Caco-2 (cell line): ENCODE measurements around the gene NOS1AP. TPM values are rescaled to one million over a fixed set of nuclear protein-coding genes. Genes with fewer than 3 reads are reported as not detected.
A peak's percentile ranks its signal among the peaks of the same experiment; 100 is the strongest.

Source experiments
- BruUV-seq: library from RNA; stranded (reverse); fragments of 400-500 nt; replicated peaks from 2 replicates; lab custom pipeline; 2021; lab: Mats Ljungman, UMichigan
- CTCF ChIA-PET: fragments of 300-600 bp; sonication (Branson Sonifier 250); formaldehyde crosslinking; loops from one replicate; lab custom pipeline; 2022; ENCODE audit warnings: antibody characterized with exemption; lab: Charles Lee
- POLR2A ChIA-PET: fragments of 300-600 bp; sonication (Branson Sonifier 250); formaldehyde crosslinking; loops from one replicate; lab custom pipeline; 2022; ENCODE audit warnings: antibody characterized with exemption; lab: Charles Lee
- DNase-seq, 2 experiments: peaks; one replicate each; pipeline versions ENCODE4 v3.0.0 to v3.0.0-alpha.2; 2020 to 2022
- H3K27me3 ChIP-seq: replicated peaks from 2 replicates; pipeline ENCODE4 v1.6.0; 2011; ENCODE audit warnings: low read length; ENCODE audit not compliant: control insufficient read depth, insufficient read depth
- H3K36me3 ChIP-seq: 2 replicates; pipeline ENCODE4 v1.5.1; 2011; ENCODE audit warnings: low read length; ENCODE audit not compliant: control insufficient read depth, insufficient read depth
- H3K4me1 ChIP-seq: fragments of 250-450 bp; sonication (Bioruptor Pico); 2 replicates; pipeline ENCODE4 v1.5.1; 2020; ENCODE audit warnings: mild to moderate bottlenecking
- H3K4me3 ChIP-seq: 2 replicates; pipeline ENCODE4 v1.5.1; 2011; ENCODE audit warnings: low read depth, mild to moderate bottlenecking, control low read depth, low read length
- H3K9me3 ChIP-seq: fragments of 250-450 bp; sonication (Bioruptor Pico); 2 replicates; pipeline ENCODE4 v1.5.1; 2020; ENCODE audit warnings: mild to moderate bottlenecking, moderate library complexity
- H3K27ac Mint-ChIP-seq: one replicate; pipeline ENCODE4 v1.8.0; 2022; ENCODE audit warnings: mixed read lengths; ENCODE audit not compliant: unreplicated experiment
- H3K27me3 Mint-ChIP-seq: one replicate; pipeline ENCODE4 v1.8.0; 2022; ENCODE audit warnings: mixed read lengths; ENCODE audit not compliant: insufficient read depth, unreplicated experiment
- H3K36me3 Mint-ChIP-seq: one replicate; pipeline ENCODE4 v1.8.0; 2022; ENCODE audit warnings: mild to moderate bottlenecking, mixed read lengths; ENCODE audit not compliant: insufficient read depth, unreplicated experiment
- H3K4me1 Mint-ChIP-seq: one replicate; pipeline ENCODE4 v1.8.0; 2022; ENCODE audit warnings: low read depth, mixed read lengths; ENCODE audit not compliant: unreplicated experiment
- H3K4me3 Mint-ChIP-seq: one replicate; pipeline ENCODE4 v1.8.0; 2022; ENCODE audit warnings: mild to moderate bottlenecking, moderate library complexity, mixed read lengths; ENCODE audit not compliant: unreplicated experiment
- H3K9me3 Mint-ChIP-seq: one replicate; pipeline ENCODE4 v1.8.0; 2022; ENCODE audit warnings: mixed read lengths; ENCODE audit not compliant: unreplicated experiment
- intact Hi-C: fragments of 100-400 bp; cut with micrococcal nuclease; formaldehyde crosslinking; loops from one replicate; pipeline ENCODE4 v1.10.0; 2022; ENCODE audit not compliant: unreplicated experiment
- total RNA-seq: library from RNA; stranded (reverse); gene quantifications from 2 replicates; pipeline ENCODE4 v1.2.3, GENCODE V29; 2022
- TF ChIP-seq, protein P1 (sequence below), 2 experiments: fragments of 200-600 bp in 1 of 2; IDR thresholded peaks; 1 replicate in 1 of 2; 2 replicates in 1 of 2; pipeline versions ENCODE4 v1.5.1 to v1.8.0; 2011 to 2022; ENCODE audit warnings: antibody characterized with exemption in 1 of 2, control low read depth in 1 of 2, inconsistent platforms in 1 of 2, low read depth in 1 of 2, low read length in 1 of 2, mild to moderate bottlenecking in 1 of 2, moderate library complexity in 1 of 2; ENCODE audit not compliant: insufficient read depth in 1 of 2, severe bottlenecking in 1 of 2, unreplicated experiment in 1 of 2

The NOS1AP gene
- total RNA-seq, 1 experiment from 2014 or later: 5.5 TPM

DNA sequence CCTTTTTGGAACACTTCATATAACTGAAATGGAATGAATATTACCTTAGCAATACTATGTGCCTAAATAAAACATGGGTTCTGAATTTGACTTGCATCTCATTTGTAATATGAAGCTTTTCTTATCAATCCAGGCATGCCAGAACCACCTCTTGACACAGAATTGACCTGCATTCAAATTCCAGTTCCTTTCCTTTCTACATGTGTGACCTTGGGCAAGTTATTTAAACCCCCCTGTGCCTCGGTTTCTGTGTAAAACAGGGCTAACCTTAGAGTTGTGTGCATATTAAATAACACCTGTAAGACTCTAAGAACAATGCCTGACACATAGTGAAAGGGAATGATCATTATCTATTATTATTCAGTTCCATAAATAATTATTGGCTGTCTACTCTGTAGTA is 2.0 kb upstream of the NOS1AP start:
- intact Hi-C loops: no loop called here
- BruUV-seq: no TSS peak
- CTCF ChIA-PET: no interaction called here
- POLR2A ChIA-PET: no interaction called here
- DNase-seq: no peak
- Mint-ChIP-seq H3K36me3 (no peaks in the 10 kb centered on the region), H3K9me3 (no peaks in the 10 kb centered on the region), H3K27ac (no peak overlapping the region), H3K4me3 (no peak overlapping the region), H3K4me1 (peaks cover 11% of the 10 kb centered on the region), H3K27me3 (peaks cover 2% of the 10 kb centered on the region)
- Histone ChIP-seq H3K4me1 (0 out of 2 replicates have a peak, but pooled peaks cover 5% of the 10 kb centered on the region), H3K9me3 (no peaks in the 10 kb centered on the region), H3K27me3 (no peaks in the 10 kb centered on the region; the same call in 1 of the 2 replicates), H3K36me3 (no peaks in the 10 kb centered on the region), H3K4me3 (no peak overlapping the region)
- TF ChIP-seq, protein P1, sequence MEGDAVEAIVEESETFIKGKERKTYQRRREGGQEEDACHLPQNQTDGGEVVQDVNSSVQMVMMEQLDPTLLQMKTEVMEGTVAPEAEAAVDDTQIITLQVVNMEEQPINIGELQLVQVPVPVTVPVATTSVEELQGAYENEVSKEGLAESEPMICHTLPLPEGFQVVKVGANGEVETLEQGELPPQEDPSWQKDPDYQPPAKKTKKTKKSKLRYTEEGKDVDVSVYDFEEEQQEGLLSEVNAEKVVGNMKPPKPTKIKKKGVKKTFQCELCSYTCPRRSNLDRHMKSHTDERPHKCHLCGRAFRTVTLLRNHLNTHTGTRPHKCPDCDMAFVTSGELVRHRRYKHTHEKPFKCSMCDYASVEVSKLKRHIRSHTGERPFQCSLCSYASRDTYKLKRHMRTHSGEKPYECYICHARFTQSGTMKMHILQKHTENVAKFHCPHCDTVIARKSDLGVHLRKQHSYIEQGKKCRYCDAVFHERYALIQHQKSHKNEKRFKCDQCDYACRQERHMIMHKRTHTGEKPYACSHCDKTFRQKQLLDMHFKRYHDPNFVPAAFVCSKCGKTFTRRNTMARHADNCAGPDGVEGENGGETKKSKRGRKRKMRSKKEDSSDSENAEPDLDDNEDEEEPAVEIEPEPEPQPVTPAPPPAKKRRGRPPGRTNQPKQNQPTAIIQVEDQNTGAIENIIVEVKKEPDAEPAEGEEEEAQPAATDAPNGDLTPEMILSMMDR (IDR thresholded peaks at IDR 0.05; ENCODE audit: insufficient read depth in 1 of 2, low read depth in 1 of 2, low read length in 1 of 2, severe bottlenecking in 1 of 2, unreplicated experiment in 1 of 2): no peak

DNA sequence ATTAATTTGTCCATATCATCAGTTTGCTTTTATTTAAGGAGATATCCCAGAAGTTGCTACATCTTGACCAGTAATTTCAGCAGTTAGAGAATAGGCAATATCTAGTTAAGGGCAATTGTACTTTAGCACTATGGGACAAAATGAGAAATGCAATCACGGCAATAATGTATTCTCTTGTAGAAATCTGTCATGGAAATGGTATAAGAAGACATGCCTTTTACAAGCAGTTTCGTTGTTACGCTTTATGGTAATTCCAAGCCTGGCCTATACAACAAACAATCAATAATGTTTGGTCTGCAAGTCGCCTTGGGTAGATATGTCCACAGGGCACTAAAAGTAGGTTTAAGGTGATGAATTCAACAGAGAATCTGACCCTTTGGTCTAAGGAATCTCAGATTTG is 1.2 kb upstream of the NOS1AP start:
- H3K9me3 Mint-ChIP-seq: no peaks in the 10 kb centered on the region
- Histone ChIP-seq H3K4me1 (0 out of 2 replicates have a peak, but pooled peaks cover 5% of the 10 kb centered on the region), H3K4me3 (no peak overlapping the region), H3K27me3 (no peaks in the 10 kb centered on the region; the same call in 1 of the 2 replicates), H3K9me3 (no peaks in the 10 kb centered on the region), H3K36me3 (no peaks in the 10 kb centered on the region)
- H3K27ac Mint-ChIP-seq: no peak overlapping the region
- peak overlapping the region; percentile 77 for H3K4me3 Mint-ChIP-seq
- peaks cover 11% of the 10 kb centered on the region for H3K4me1 Mint-ChIP-seq
- ChIA-PET POLR2A (no interaction called here), CTCF (no interaction called here)
- TF ChIP-seq, protein P1 (IDR thresholded peaks at IDR 0.05; ENCODE audit: insufficient read depth in 1 of 2, low read depth in 1 of 2, low read length in 1 of 2, severe bottlenecking in 1 of 2, unreplicated experiment in 1 of 2): no peak
- H3K36me3 Mint-ChIP-seq: no peaks in the 10 kb centered on the region
- intact Hi-C loops: no loop called here
- no TSS peak for BruUV-seq
- H3K27me3 Mint-ChIP-seq: peaks cover 2% of the 10 kb centered on the region
- no peak for DNase-seq

DNA sequence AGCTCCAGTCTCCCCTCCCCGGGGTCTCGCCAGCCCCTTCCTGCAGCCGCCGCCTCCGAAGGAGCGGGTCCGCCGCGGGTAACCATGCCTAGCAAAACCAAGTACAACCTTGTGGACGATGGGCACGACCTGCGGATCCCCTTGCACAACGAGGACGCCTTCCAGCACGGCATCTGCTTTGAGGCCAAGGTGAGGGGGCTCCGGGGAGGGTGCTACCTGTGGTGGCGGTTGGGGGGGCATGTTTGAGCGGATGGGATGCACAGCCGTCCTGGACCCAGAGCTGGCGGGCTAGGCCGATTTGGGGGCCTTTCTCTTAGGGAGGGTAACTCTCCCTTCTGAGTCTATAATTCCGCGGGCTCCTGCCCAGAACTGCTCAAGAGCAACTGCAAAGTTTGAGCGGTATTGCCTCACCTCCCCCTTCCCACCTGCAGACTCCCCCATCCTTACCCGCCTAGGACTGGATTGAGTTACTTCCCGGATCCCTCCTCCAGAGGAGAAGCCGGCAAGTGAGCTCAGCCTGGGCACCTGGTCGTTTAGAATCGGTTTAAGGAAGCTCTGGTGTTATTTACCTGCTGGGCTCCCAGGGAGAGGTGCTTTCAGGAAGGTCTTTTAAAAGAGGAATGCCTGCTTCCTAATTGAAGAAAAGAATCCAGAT is 730 bp downstream of the NOS1AP start:
- TF ChIP-seq, protein P1 (IDR thresholded peaks at IDR 0.05; ENCODE audit: insufficient read depth in 1 of 2, low read depth in 1 of 2, low read length in 1 of 2, severe bottlenecking in 1 of 2, unreplicated experiment in 1 of 2): no peak
- Histone ChIP-seq H3K4me3 (peak overlapping the region; percentile 74), H3K4me1 (0 out of 2 replicates have a peak, but pooled peaks cover 5% of the 10 kb centered on the region), H3K9me3 (no peaks in the 10 kb centered on the region), H3K27me3 (no peaks in the 10 kb centered on the region; the same call in 1 of the 2 replicates), H3K36me3 (no peaks in the 10 kb centered on the region)
- Mint-ChIP-seq H3K27ac (peak overlapping the region; percentile 57), H3K4me3 (peak overlapping the region; percentile 77), H3K27me3 (no peaks in the 10 kb centered on the region), H3K36me3 (no peaks in the 10 kb centered on the region), H3K4me1 (peaks cover 11% of the 10 kb centered on the region), H3K9me3 (no peaks in the 10 kb centered on the region)
- peak; percentile 30 to 38 for DNase-seq
- POLR2A ChIA-PET: interaction anchor here (1.0 kb wide), 1 partner anchor 37 kb away, joined by 5 read pairs; no protein-coding TSS in a partner anchor
- BruUV-seq: no TSS peak
- intact Hi-C loops: loop anchor here (10.0 kb wide), 1 partner anchor 65 kb away; no protein-coding TSS in a partner anchor
- CTCF ChIA-PET: interaction anchor here (0.7 kb wide), 2 partner anchors 160 to 230 kb away, joined by 3 to 5 read pairs; no protein-coding TSS in a partner anchor
